ENCODE data around the gene HAND1. TPM values are rescaled to one million over a fixed set of nuclear protein-coding genes. Genes with fewer than 3 reads are reported as not detected.

The HAND1 gene
- total RNA-seq, 1 donor from 2014 or later, result 2.7 TPM

- DNase-seq (ENCODE audit: low spot score), result no peak
These were observed 27.5 kb upstream of the HAND1 start for GRCh38 chr5:154505567-154505966.

DNA sequence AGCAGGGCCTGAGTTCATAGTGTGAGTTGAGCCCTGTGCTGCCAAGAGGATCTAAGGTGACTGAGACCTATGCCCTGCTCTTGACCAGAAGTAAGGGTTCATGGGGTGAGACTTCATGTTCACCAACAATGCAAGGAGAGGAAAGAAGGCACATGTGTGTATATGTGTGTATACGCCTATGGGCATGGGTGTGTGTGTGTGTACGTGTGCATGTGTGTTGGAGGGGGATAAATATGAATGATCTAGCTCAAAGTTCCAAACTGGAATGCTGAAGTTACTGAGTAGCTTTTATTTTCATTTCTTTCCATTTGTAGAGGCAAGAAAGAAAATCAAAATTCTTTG lies 25.6 kb upstream of the HAND1 start:
- DNase-seq (ENCODE audit: low spot score), result no peak

DNA sequence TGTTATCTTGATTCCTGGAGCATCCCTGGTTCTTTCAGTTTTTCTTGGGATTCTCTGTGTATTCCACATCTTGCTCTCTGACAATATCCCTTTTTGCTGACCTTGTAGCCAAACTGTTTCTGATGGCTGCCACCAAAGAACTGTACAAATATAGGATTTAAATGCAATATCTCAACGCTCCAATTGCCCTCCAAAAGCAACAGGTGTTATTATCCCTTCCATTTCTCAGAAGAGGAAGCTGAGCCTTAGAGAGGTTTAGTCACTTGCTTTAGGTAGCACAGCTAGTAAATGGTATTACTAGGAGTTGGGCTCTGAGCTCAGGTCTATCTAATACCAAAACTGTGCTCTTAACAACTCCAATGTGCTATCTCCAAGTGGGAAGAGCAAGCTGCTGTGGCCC lies 24.2 kb upstream of the HAND1 start:
- DNase-seq (ENCODE audit: low spot score), result no peak

GRCh38 chr5:154501566-154501965 lies 23.5 kb upstream of the HAND1 start:
- no peak for DNase-seq (ENCODE audit: low spot score)

- no peak for DNase-seq (ENCODE audit: low spot score)
These were observed 21.0 kb upstream of the HAND1 start for GRCh38 chr5:154498994-154499393.

- no peak for DNase-seq (ENCODE audit: low spot score)
These were observed 20.6 kb upstream of the HAND1 start for GRCh38 chr5:154498591-154498990.

DNA sequence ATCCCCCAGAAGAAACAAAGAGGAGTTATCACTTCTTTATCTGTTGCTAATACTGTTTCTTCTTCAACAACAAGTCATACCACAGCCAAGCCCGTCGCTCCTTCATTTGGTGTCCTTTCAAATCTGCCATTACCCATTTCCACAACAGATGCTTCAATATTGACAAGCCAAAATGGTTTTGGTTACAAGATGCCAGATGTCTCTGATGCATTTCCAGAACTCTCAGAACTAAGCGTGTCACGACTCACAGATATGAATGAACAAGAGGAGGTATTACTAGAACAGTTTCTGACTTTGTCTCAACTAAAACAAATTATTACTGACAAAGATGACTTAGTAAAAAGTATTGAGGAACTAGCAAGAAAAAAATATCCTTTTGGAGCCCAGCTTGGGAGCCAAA lies 16.0 kb upstream of the HAND1 start:
- DNase-seq (ENCODE audit: low spot score), result no peak

- no peak for DNase-seq (ENCODE audit: low spot score)
These were observed 15.2 kb upstream of the HAND1 start for GRCh38 chr5:154493274-154493673.

DNA sequence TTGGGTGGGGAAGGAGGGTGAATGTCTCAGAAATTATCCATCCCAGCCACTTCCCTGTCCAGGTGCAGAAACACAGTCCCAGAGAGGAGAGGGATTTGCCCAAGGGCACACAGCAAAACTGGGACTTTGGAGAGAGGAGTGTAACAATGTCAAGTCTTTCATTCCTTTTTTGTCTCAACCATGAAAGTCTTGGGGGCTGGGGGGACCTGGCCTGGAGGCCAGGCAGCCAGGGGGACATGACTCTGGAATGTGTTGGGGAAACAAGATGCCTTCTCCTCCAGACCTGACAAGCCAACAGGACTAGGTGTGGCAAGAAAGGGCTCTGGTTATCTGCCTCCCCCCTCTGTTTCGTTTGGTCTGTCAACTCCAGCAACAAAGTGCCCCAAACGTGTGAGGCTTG lies 13.9 kb upstream of the HAND1 start:
- DNase-seq (ENCODE audit: low spot score), result no peak

- no peak for DNase-seq (ENCODE audit: low spot score)
These were observed 9.5 kb upstream of the HAND1 start for GRCh38 chr5:154487541-154487940.

- DNase-seq (ENCODE audit: low spot score), result no peak
These were observed 8.4 kb upstream of the HAND1 start for GRCh38 chr5:154486427-154486866.

DNA sequence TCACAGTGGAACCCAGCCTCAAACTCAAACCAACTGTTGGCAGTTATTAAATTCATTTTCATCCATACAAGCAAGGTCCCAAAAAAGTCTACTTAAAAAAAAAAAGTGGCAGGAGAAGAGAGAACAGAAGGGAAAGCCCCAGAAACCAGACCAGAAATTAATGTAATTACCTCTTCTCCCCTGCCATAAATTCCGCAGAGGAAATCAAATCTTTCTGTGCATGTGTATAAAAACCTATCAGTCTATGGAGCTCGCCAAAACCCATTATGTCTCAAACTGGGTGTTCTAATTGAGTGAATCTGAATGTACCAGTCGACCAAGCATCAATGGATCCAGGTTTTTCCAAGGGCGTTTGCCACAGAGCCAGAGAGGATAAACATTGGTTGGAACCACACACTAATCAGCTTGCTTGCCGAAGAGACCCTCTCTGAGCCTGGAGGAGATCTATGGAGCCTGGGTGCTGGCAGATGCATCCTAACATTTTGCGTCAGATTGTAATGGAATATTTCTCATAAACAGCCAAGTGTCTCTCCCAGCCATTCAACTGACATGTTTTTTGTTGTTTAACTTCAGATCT lies 7.9 kb upstream of the HAND1 start:
- no peak for DNase-seq (ENCODE audit: low spot score)

DNA sequence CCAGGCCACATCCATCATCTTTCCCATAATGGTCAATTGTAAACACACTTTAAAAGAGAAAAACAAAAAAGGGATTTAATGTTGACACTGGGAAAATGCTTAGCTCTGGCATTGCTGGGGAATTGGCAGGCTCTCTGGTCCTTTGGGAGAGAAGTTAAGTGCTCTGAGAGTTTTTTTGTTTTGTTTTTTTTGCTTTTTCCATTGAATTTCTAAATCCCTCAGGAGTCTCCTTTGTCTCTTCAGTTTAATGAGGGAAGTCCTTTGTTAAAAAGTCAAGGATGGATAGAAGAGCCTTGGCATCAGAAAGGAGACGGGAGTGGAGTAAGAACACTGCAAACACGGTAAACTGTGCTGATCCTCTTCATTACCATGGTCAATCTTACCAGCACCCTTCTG lies 7.1 kb upstream of the HAND1 start:
- no peak for DNase-seq (ENCODE audit: low spot score)

DNA sequence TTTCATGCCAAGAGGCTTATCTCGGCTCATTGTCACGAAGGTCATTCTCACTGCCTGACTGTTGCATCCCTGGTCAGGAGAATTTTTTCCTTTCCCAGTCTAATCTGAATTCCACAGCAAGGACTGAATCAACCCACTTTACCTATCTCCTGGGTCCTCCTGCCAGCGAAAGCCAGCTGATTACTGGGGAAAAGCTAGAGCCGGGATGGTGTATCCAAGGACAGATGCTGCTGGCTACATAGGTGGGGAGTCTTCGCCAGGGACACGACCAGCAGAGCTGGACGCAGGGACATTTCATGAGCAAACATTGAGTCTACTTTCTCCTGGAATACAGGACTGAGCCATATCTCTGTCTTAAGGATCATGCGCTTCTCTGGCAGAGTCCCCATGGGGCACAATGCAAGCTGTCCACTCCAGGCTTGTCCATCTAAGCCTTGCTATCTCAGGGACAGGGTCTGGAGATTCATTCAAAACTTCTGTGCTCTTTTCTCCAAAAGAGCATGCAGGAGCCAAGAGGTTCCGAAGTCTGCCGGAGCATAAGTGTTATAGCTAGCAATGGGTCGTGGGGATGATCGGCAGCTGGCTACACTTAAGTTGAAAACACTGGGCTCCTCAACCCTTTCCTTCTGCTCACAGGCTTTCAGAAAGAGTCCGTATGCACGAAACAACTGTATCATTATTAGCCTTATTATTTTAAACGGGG lies 6.5 kb upstream of the HAND1 start:
- no peak for DNase-seq (ENCODE audit: low spot score)

GRCh38 chr5:154483654-154484392 lies 5.8 kb upstream of the HAND1 start:
- no peak for DNase-seq (ENCODE audit: low spot score)

- DNase-seq (ENCODE audit: low spot score), result no peak
These were observed 4.8 kb upstream of the HAND1 start for GRCh38 chr5:154482528-154483449.

DNA sequence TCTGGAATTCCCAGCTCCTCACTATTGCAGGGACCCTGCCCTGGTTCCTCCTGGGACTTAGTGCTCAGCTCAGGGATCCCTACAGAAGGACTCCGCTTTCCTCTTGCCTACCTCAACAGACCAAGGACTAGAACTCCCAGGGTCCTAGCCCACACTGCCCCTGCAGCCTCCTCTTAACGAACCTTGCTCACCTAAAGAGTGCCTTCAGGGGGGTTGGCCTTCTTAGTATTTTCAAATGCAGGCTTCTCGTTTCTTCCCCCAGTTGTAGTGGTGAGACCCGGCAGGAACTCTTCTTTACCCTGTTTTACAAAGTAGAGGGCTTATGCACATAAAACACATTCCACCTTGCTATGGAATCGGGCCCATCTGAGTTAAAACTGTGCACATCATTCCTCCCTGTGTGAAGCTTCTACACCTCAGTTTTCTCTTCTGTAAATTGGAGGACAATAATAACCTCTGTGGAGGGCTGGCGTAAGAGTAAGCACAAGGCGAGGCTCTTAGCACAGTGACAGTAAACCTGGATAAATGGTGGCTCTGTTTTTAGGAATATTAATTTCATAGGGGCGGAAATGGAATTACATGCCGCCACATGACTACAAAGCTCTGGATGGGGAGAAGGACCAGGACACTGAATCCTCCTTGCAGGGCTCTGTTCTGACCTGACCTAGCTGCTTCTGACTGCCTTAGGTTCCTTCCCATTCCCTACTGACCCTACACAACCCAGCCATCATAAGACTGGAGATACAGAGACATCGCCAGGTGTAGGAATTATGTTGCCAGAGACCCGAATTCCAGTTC lies 3.8 kb upstream of the HAND1 start:
- no peak for DNase-seq (ENCODE audit: low spot score)

GRCh38 chr5:154480847-154481246 lies 2.8 kb upstream of the HAND1 start:
- DNase-seq (ENCODE audit: low spot score), result no peak

- DNase-seq (ENCODE audit: low spot score), result no peak
These were observed 2.1 kb upstream of the HAND1 start for GRCh38 chr5:154479944-154480750.

DNA sequence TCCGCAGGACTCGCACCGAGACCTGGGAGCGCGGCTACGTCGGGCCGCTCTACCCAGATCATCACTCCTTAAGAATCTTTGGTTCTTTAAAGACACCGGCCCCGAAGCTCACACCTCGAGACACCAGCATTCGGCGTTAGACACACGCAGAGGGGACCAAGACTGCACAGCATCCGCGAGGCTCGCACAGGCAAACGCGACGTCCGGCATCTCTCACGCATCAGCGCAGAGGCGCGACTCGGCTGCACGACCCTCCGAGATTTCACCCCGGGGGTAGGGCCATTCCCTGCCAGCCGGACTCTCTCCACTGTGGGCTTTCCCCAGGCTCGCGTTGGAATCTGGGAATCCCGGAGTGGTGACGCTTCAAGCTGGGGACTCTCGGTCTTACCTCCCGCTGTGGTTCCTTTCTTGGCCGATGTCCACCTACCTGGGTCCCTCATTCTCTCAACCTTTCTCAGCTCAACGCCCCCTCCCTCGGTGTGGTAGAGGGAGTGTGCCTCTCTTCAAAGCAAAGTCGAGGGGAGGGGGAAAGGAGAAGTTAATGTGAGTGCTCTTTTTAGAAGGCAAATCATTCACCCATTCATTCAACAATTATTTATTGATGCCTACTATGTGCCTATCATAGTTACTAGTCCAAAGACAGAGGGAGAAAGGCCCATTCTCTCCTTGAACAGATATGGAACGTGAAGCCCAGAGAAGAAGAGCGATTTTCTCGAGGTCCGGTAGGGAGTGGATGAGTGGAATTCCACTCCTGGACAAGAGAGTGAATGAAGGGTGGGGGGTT lies 1.3 kb upstream of the HAND1 start:
- no peak for DNase-seq (ENCODE audit: low spot score)

Measured in mucosa of gallbladder (tissue), 1 donor.